Measurements from ENCODE around the gene PLG. TPM values are rescaled to one million over a fixed set of nuclear protein-coding genes. Genes with fewer than 3 reads are reported as not detected.
"Not testable (repeated sequence)": the region's sequence is repeated elsewhere in the genome, so short reads cannot be mapped to it uniquely, and the experiment has no call there.

PLG gene
- total RNA-seq, 1 donor from 2014 or later = 0.30 TPM

DNA sequence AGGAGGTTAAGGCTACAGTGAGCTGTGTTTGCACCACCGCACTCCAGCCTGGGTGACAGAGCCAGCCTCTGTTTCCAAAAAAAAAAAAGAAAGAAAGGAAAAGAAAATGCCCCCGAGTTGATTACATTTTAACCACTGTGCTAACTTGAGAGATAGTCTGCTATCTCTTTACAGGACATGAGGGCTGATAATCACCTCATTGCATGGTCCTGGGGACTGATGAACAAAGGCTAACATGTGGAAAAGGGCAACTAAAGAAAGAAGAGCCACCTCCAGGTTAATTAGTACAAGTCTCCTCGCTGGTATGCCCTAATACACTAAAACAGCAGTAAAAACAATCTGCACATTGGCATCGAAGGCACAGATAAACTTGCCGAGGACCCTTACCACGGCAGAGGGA, 4.2 kb upstream of the PLG start:
- H3K4me1 Mint-ChIP-seq = no peaks in the 10 kb centered on the region
- no peak overlapping the region for H3K4me3 Mint-ChIP-seq
- TF ChIP-seq CTCF (conservative IDR thresholded peaks at IDR 0.05) = no peak
- peaks cover 21% of the 10 kb centered on the region for H3K27me3 Mint-ChIP-seq (ENCODE audit: low read depth)
- peaks cover 4% of the 10 kb centered on the region for H3K36me3 Mint-ChIP-seq (ENCODE audit: low read depth)
- DNase-seq (ENCODE audit: low read depth, low spot score) = no peak
- no peak overlapping the region for H3K27ac Mint-ChIP-seq (ENCODE audit: unreplicated experiment)
- peaks cover 11% of the 10 kb centered on the region for H3K9me3 Mint-ChIP-seq

DNA sequence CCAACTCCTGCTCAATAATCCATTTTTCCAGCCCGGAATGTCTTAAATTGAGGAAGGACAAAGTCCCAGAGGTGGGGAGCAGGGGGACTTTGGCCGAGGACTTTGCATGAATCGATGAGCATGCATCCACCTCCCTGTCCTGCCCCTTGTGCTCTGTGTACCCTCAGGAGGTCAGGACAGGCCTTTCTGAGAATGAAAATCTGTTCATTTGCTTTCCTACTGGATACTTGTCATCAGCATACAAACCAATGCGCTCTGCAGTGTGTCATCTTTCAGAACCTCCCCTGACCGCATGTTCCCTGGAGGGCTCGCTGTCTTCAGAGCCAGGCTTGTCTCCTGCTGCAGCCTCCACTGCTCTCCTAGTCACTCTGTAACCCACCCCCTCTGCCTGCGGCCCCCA, 2.6 kb downstream of the PLG start:
- not testable (repeated sequence) for H3K4me1 Mint-ChIP-seq; H3K27ac Mint-ChIP-seq (ENCODE audit: unreplicated experiment); H3K9me3 Mint-ChIP-seq; DNase-seq (ENCODE audit: low read depth, low spot score); H3K36me3 Mint-ChIP-seq (ENCODE audit: low read depth); H3K4me3 Mint-ChIP-seq
- H3K27me3 Mint-ChIP-seq (ENCODE audit: low read depth) = peaks cover 13% of the 10 kb centered on the region

- not testable (repeated sequence) for H3K9me3 Mint-ChIP-seq; H3K27me3 Mint-ChIP-seq (ENCODE audit: low read depth); H3K4me3 Mint-ChIP-seq; H3K36me3 Mint-ChIP-seq (ENCODE audit: low read depth); H3K4me1 Mint-ChIP-seq; H3K27ac Mint-ChIP-seq (ENCODE audit: unreplicated experiment); DNase-seq (ENCODE audit: low read depth, low spot score)
Observed at GRCh38 chr6:160708993-160709392, 6.9 kb downstream of the PLG start.

- H3K4me3 Mint-ChIP-seq = no peak overlapping the region
- H3K4me1 Mint-ChIP-seq = no peaks in the 10 kb centered on the region
- no peaks in the 10 kb centered on the region for H3K36me3 Mint-ChIP-seq (ENCODE audit: low read depth)
- TF ChIP-seq CTCF (conservative IDR thresholded peaks at IDR 0.05) = no peak
- no peak overlapping the region for H3K27ac Mint-ChIP-seq (ENCODE audit: unreplicated experiment)
- no peaks in the 10 kb centered on the region for H3K9me3 Mint-ChIP-seq
- H3K27me3 Mint-ChIP-seq (ENCODE audit: low read depth) = no peaks in the 10 kb centered on the region
- no peak for DNase-seq (ENCODE audit: low read depth, low spot score)
Observed at GRCh38 chr6:160714731-160715316, 12.8 kb downstream of the PLG start.

DNA sequence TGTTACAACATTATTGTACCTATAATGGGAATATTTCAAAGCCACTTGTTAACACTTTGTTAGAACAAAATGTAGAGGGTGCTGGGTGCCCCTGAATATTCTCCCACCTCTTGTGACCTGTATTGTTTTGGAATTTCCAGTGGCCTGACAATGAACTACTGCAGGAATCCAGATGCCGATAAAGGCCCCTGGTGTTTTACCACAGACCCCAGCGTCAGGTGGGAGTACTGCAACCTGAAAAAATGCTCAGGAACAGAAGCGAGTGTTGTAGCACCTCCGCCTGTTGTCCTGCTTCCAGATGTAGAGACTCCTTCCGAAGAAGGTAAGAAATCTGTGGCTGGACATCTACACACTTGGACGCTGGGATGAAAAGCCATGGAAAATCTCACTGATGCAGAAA, 28.9 kb downstream of the PLG start:
- Mint-ChIP-seq H3K27ac (ENCODE audit: unreplicated experiment) (no peak overlapping the region), H3K9me3 (no peaks in the 10 kb centered on the region), H3K4me1 (no peaks in the 10 kb centered on the region), H3K4me3 (no peak overlapping the region), H3K27me3 (ENCODE audit: low read depth) (no peaks in the 10 kb centered on the region), H3K36me3 (ENCODE audit: low read depth) (no peaks in the 10 kb centered on the region)
- DNase-seq (ENCODE audit: low read depth, low spot score) = peak; percentile 11
- peak; percentile 54 for TF ChIP-seq CTCF (conservative IDR thresholded peaks at IDR 0.05)

DNA sequence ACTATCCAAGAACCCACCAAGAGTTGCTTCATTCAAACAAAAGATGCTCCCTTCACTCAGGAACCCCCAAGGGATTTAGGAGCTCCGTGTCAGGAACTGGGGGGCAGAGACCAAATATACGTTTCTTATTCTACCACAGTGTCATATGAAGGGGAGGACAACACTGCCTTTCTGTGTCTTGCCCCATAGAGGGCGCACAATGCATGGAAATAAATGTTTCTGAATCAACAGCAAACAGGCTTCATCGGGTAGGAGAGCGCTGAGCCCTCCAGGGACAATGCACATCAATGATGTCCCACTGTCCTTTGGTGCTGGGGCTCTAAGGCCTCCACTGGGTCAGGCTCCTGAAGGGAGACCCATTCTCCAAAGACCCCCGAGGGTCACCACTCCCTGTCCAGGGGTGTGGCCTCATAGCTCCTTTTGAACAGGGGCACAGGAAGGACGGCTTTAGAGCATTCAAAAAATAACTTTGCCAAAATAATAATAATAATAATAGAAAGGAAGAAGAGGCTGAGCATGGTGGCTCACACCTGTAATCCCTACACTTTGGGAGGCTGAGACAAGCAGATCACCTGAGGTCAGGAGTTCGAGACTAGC, 31.1 kb downstream of the PLG start:
- peak; percentile 49 for DNase-seq (ENCODE audit: low read depth, low spot score)
- no peak overlapping the region for H3K27ac Mint-ChIP-seq (ENCODE audit: unreplicated experiment)
- H3K4me1 Mint-ChIP-seq = no peaks in the 10 kb centered on the region
- TF ChIP-seq CTCF (conservative IDR thresholded peaks at IDR 0.05) = peak; percentile 84
- no peaks in the 10 kb centered on the region for H3K27me3 Mint-ChIP-seq (ENCODE audit: low read depth)
- H3K36me3 Mint-ChIP-seq (ENCODE audit: low read depth) = no peaks in the 10 kb centered on the region
- no peak overlapping the region for H3K4me3 Mint-ChIP-seq
- no peaks in the 10 kb centered on the region for H3K9me3 Mint-ChIP-seq

Data from neural crest cell (in vitro differentiated cells).